SK-N-SH (cell line): ENCODE measurements around the gene ASPSCR1. TPM values are rescaled to one million over a fixed set of nuclear protein-coding genes. Genes with fewer than 3 reads are reported as not detected.

ENCODE experiments used
- CTCF ChIA-PET: fragments of 300-600, 350-600 bp; formaldehyde crosslinking; extraction: SDS; loops from one replicate; lab custom pipeline; 2021; lab: Yijun Ruan, JAX
- POLR2A ChIA-PET: fragments of 350-600 bp; sonication (Branson Sonifier 250); formaldehyde crosslinking; extraction: SDS; loops from one replicate; lab custom pipeline; 2020; ENCODE audit warnings: antibody characterized with exemption, inconsistent platforms; lab: Yijun Ruan, JAX
- DNase-seq: peaks from one replicate; pipeline ENCODE4 v3.0.0; 2012
- H2AFZ ChIP-seq: fragments of 200-600 bp; sonication (generic); 2 replicates; pipeline ENCODE4 v1.8.1; 2016; ENCODE audit warnings: antibody characterized with exemption, mild to moderate bottlenecking, low read depth
- H3F3A ChIP-seq: fragments of 200-600 bp; sonication (generic); replicated peaks from 2 replicates; pipeline ENCODE3; 2016; ENCODE audit warnings: antibody characterized with exemption, mild to moderate bottlenecking; ENCODE audit not compliant: insufficient read depth
- H3K27ac ChIP-seq, 2 experiments: fragments of 200-500 bp in 1 of 2; fragments of 200-600 bp in 1 of 2; sonication (Bioruptor generic) in 1 of 2; sonication (generic), shearing (Covaris generic) in 1 of 2; 2 replicates each; pipeline versions ENCODE4 v1.5.1 to v1.6.1; 2014 to 2016; ENCODE audit warnings: low read depth in 2 of 2, inconsistent platforms in 1 of 2, low read length in 1 of 2, mild to moderate bottlenecking in 1 of 2, mixed read lengths in 1 of 2
- H3K27me3 ChIP-seq: fragments of 200-600 bp; sonication (generic), shearing (Covaris generic); 2 replicates; pipeline ENCODE4 v1.6.1; 2016; ENCODE audit warnings: mixed run types; ENCODE audit not compliant: insufficient read depth
- H3K36me3 ChIP-seq, 2 experiments: fragments of 200-500 bp in 1 of 2; fragments of 200-600 bp in 1 of 2; sonication (Bioruptor generic) in 1 of 2; sonication (generic) in 1 of 2; replicated peaks in 1 of 2; 2 replicates each; pipeline versions ENCODE3 to v1.5.1; 2014 to 2016; ENCODE audit warnings: low read length in 1 of 2, mild to moderate bottlenecking in 1 of 2; ENCODE audit not compliant: insufficient read depth in 2 of 2, control insufficient read depth in 1 of 2
- H3K4me1 ChIP-seq, 2 experiments: fragments of 200-500 bp in 1 of 2; fragments of 200-600 bp in 1 of 2; sonication (Bioruptor generic) in 1 of 2; sonication (generic), shearing (Covaris generic) in 1 of 2; 2 replicates each; pipeline versions ENCODE4 v1.5.1 to v1.6.1; 2014 to 2016; ENCODE audit warnings: low read depth in 1 of 2, low read length in 1 of 2, mixed run types in 1 of 2; ENCODE audit not compliant: insufficient read depth in 2 of 2, control insufficient read depth in 1 of 2
- H3K4me2 ChIP-seq: fragments of 200-600 bp; sonication (generic), shearing (Covaris generic); 2 replicates; pipeline ENCODE4 v1.6.1; 2017; ENCODE audit warnings: mixed run types
- H3K4me3 ChIP-seq, 2 experiments: fragments of 200-500 bp in 1 of 2; fragments of 200-600 bp in 1 of 2; sonication (Bioruptor generic) in 1 of 2; sonication (generic), shearing (Covaris generic) in 1 of 2; 2 replicates each; pipeline versions ENCODE4 v1.5.1 to v1.8.1; 2014 to 2016; ENCODE audit warnings: low read depth in 2 of 2, inconsistent platforms in 1 of 2, low read length in 1 of 2, mild to moderate bottlenecking in 1 of 2, mixed read lengths in 1 of 2, moderate library complexity in 1 of 2
- H3K79me2 ChIP-seq: fragments of 200-600 bp; sonication (generic); 2 replicates; pipeline ENCODE4 v1.8.1; 2017; ENCODE audit warnings: mild to moderate bottlenecking; ENCODE audit not compliant: insufficient read depth
- H3K9ac ChIP-seq: fragments of 200-600 bp; sonication (generic); 2 replicates; pipeline ENCODE4 v1.6.1; 2017; ENCODE audit warnings: mixed run types
- H3K9me2 ChIP-seq: fragments of 200-600 bp; sonication (generic); 2 replicates; pipeline ENCODE4 v1.6.1; 2017; ENCODE audit warnings: mixed run types
- H3K9me3 ChIP-seq: fragments of 200-600 bp; sonication (generic); 2 replicates; pipeline ENCODE4 v1.6.1; 2017; ENCODE audit warnings: mixed run types, mild to moderate bottlenecking, moderate library complexity
- H4K20me1 ChIP-seq: fragments of 200-600 bp; sonication (generic); 2 replicates; pipeline ENCODE4 v1.6.1; 2017; ENCODE audit warnings: mild to moderate bottlenecking, mixed run types; ENCODE audit not compliant: insufficient read depth
- GATA2 ChIP-seq: sonication (generic); formaldehyde crosslinking; IDR thresholded peaks from 2 replicates; pipeline ENCODE4 v1.5.0; 2020; ENCODE audit warnings: mild to moderate bottlenecking, missing genetic modification reagents
- JUND ChIP-seq: IDR thresholded peaks from 2 replicates; pipeline ENCODE4 v1.4.0; 2012
- MEF2A ChIP-seq: IDR thresholded peaks from 2 replicates; pipeline ENCODE4 v1.4.0; 2012; ENCODE audit warnings: low read depth, borderline replicate concordance
- RFX5 ChIP-seq: IDR thresholded peaks from 2 replicates; pipeline ENCODE4 v1.6.1; 2012; ENCODE audit warnings: mild to moderate bottlenecking, improper control_type of control experiment, low read length
- RXRA ChIP-seq: IDR thresholded peaks from 2 replicates; pipeline ENCODE4 v1.4.0; 2012; ENCODE audit warnings: low read depth, mild to moderate bottlenecking, borderline replicate concordance
- USF1 ChIP-seq: IDR thresholded peaks from 2 replicates; pipeline ENCODE4 v1.4.0; 2012; ENCODE audit warnings: low read depth, borderline replicate concordance
- YY1 ChIP-seq: IDR thresholded peaks from 2 replicates; pipeline ENCODE4 v1.4.0; 2012; ENCODE audit warnings: low read depth, mild to moderate bottlenecking
- WGBS: methylation state at CpG from one replicate; pipeline ENCODE4 v1.1.6; 2017; ENCODE audit warnings: low lambda C conversion rate; 5-methylcytosine and 5-hydroxymethylcytosine counted together
- polyA plus RNA-seq, 3 experiments: library from polyadenylated mRNA; depleted of rRNA; stranded (reverse); fragments of >200 nt; gene quantifications; 2 replicates each; pipeline ENCODE4 v1.2.3, GENCODE V29; 2012

Gene ASPSCR1
- polyA plus RNA-seq, 1 of the 3 experiments (the other 2 are of a cell fraction) = 36.2 TPM

- H3K4me2 ChIP-seq = no peak overlapping the region
- peaks cover 27 to 34% of the 10 kb centered on the region in 2 experiments for H3K36me3 ChIP-seq
- H3K79me2 ChIP-seq = peaks cover 25% of the 10 kb centered on the region
- H4K20me1 ChIP-seq = no peaks in the 10 kb centered on the region
- TF ChIP-seq USF1 = no peak
- peaks cover 6 to 7% of the 10 kb centered on the region in 2 experiments; a peak in 2 of 4 replicates for H3K4me1 ChIP-seq
- no peak overlapping the region for H3K9ac ChIP-seq
- 97% methylated on average over 35 of the region's 35 CpGs for WGBS
- no peaks in the 10 kb centered on the region for H3K27me3 ChIP-seq
- H2AFZ ChIP-seq = no peak overlapping the region
- ChIA-PET CTCF (interaction anchor here (0.8 to 11.6 kb wide), 3 partner anchors 23 to 48 kb away, joined by 4 to 85 read pairs (median 49); partner anchors contain the start of genes CENPX, LRRC45 and NOTUM), POLR2A (interaction anchor here (0.6 to 1.0 kb wide), 2 partner anchors 8 to 26 kb away, joined by 3 to 6 read pairs; no protein-coding TSS in a partner anchor)
- H3K27ac ChIP-seq = no peak overlapping the region
- no peak overlapping the region for H3K4me3 ChIP-seq
- no peaks in the 10 kb centered on the region for H3K9me3 ChIP-seq
- H3K9me2 ChIP-seq = no peaks in the 10 kb centered on the region
- peaks cover 7% of the 10 kb centered on the region for H3F3A ChIP-seq
- DNase-seq = no peak
Measured at GRCh38 chr17:81983011-81983638, 5.7 kb downstream of the ASPSCR1 start.

- Histone ChIP-seq H3K36me3 (peaks cover 27 to 34% of the 10 kb centered on the region in 2 experiments), H3K4me3 (no peak overlapping the region), H3K4me2 (no peak overlapping the region), H3K79me2 (peaks cover 23% of the 10 kb centered on the region), H3K4me1 (peaks cover under 1 to 2% of the 10 kb centered on the region in 2 experiments; a peak in 1 of 4 replicates), H3K9me3 (no peaks in the 10 kb centered on the region), H3K9ac (no peak overlapping the region), H4K20me1 (no peaks in the 10 kb centered on the region; the same call in 1 of the 2 replicates), H3K9me2 (no peaks in the 10 kb centered on the region), H3F3A (peaks cover 7% of the 10 kb centered on the region), H3K27me3 (no peaks in the 10 kb centered on the region), H3K27ac (no peak overlapping the region), H2AFZ (no peak overlapping the region)
- CTCF ChIA-PET = interaction anchor here (7.2 to 11.6 kb wide), 2 partner anchors 24 to 37 kb away, joined by 49 to 85 read pairs; partner anchors contain the start of genes CENPX, LRRC45 and NOTUM
- DNase-seq = no peak
- POLR2A ChIA-PET = interaction anchor here (1.0 kb wide), 1 partner anchor 8 kb away, joined by 6 read pairs; no protein-coding TSS in a partner anchor
- no peak for TF ChIP-seq MEF2A
- no peak for TF ChIP-seq YY1
- TF ChIP-seq USF1 = no peak
- TF ChIP-seq RFX5 = no peak
- no peak for TF ChIP-seq GATA2 (CRISPR knock-in tag)
- no peak for TF ChIP-seq RXRA
- TF ChIP-seq JUND = no peak
- 97% methylated on average over 26 of the region's 26 CpGs for WGBS
Measured at GRCh38 chr17:81983639-81984373, 6.4 kb downstream of the ASPSCR1 start.
